Measurements from ENCODE around the gene WAC. TPM values are rescaled to one million over a fixed set of nuclear protein-coding genes. Genes with fewer than 3 reads are reported as not detected.
A peak's percentile ranks its signal among the peaks of the same experiment; 100 is the strongest.

The WAC gene
- total and polyA plus RNA-seq, 2 of the 13 experiments (the other 11 are each of a cell fraction or from before 2014, with no cell fraction given), result 69.1 to 96.2 TPM

DNA sequence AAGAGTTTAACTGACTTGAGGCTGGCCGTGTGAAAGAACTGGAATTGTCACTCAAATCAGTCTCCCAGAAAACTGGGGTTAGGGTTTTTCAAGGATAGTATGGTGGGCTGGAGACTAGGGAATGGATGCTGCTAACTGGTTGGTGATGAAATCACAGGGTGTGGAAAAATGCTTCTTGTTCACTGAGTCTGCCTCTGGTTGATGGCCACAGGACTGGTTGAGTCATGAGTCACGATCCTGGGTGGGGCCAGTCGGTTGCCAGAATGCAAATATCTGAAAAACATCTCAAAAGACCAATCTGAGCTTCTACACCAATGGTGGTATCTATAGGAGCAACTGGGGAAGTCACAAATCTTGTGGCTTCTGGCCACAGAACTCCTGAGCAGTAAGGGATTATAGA is 128.1 kb downstream of the WAC start:
- in situ Hi-C loops (cut with HindIII; ENCODE audit: extremely low pct_ligation_motif_present, low pct_unique_long_range_greater_than_20kb) (no loop called here), intact Hi-C loops (cut with micrococcal nuclease; ENCODE audit: unreplicated experiment) (no loop called here)
- Histone ChIP-seq H2AFZ (ENCODE audit: low read length) (no peak overlapping the region), H3K79me2 (ENCODE audit: insufficient read depth, low read length) (no peaks in the 10 kb centered on the region), H3K9me3 (ENCODE audit: low read length) (no peaks in the 10 kb centered on the region), H3K4me3 (replicated peaks in 1 of 3; ENCODE audit: insufficient read depth in 1 of 3, low read depth in 2 of 3, low read length in 3 of 3) (no peak overlapping the region), H3K36me3 (replicated peaks in 1 of 2; ENCODE audit: control insufficient read depth in 1 of 2, insufficient read depth in 2 of 2, low read length in 2 of 2) (no peaks in the 10 kb centered on the region), H3K4me2 (ENCODE audit: low read depth, low read length) (no peak overlapping the region), H3K9ac (ENCODE audit: insufficient read depth, low read depth, low read length) (no peak overlapping the region), H3K27ac (ENCODE audit: extremely low read length, insufficient read depth, low read length) (no peak overlapping the region), H4K20me1 (ENCODE audit: insufficient read depth, low read length) (no peaks in the 10 kb centered on the region), H3K4me1 (ENCODE audit: insufficient read depth, low read length) (peaks cover under 1% of the 10 kb centered on the region; the same call in 1 of the 2 replicates), H3K27me3 (ENCODE audit: control insufficient read depth in 1 of 2, insufficient read depth in 2 of 2, low read length in 2 of 2) (peaks cover 0 to 7% of the 10 kb centered on the region in 2 experiments; a peak in 2 of 5 replicates)
- BruUV-seq (replicated peaks), result no TSS peak
- POLR2A ChIA-PET, result no interaction called here
- 0% methylated on average over 3 of the region's 3 CpGs for WGBS (ENCODE audit: low lambda C conversion rate)
- DNase-seq (ENCODE audit: low spot score) (no peak), FAIRE-seq (no peak), ATAC-seq (no peak)
- TF ChIP-seq ZNF775 (CRISPR knock-in tag; IDR thresholded peaks at IDR 0.05; ENCODE audit: borderline replicate concordance) (no peak), MATR3 (CRISPR knock-in tag; IDR thresholded peaks at IDR 0.05) (no peak), HES4 (CRISPR knock-in tag; IDR thresholded peaks at IDR 0.05; ENCODE audit: borderline replicate concordance) (no peak), SIX4 (CRISPR knock-in tag; IDR thresholded peaks at IDR 0.05) (no peak)
- CTCF ChIA-PET (ENCODE audit: low intra/inter-chr PET ratio, low total read pairs), result no interaction called here

DNA sequence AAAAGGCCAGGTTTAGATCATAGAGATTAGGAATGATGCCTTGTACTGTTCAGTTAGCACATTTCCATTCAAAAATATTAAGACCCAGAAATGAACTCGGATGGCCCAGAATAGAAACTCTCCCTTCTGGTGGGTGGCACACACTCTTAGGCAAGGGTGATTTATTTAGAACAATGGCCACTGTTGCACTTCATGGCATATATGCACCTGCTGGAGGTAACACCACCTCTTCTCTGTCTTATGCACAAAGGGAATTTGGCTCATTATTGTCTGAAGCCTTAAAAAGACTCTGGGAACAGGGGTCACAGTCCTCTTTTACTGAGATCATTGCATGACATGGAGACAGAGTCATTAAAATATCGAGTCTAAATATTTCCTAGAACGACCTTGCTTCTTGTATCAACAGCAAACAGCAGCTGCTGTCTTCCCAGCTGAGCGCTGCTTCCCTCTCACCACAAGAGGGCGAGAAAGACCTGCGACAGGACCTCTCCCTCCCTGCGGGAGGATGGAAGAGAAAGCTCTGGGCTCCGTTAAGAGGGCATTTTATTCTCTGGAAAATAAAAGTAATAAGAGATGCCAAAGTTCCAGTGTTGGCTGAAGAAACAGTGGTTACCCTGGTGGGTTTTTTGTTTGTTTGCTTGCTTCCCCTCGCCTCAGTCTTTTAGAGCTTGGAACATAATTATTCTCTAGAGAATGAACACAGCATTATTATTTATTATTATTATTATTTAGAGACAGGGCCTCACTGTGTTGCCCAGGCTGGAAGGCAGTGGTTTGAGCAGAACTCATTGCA is 130.9 kb downstream of the WAC start:
- Histone ChIP-seq H3K4me2 (ENCODE audit: low read depth, low read length) (no peak overlapping the region), H3K27ac (ENCODE audit: extremely low read length, insufficient read depth, low read length) (no peak overlapping the region), H3K4me1 (ENCODE audit: insufficient read depth, low read length) (peaks cover 18% of the 10 kb centered on the region), H3K36me3 (replicated peaks in 1 of 2; ENCODE audit: control insufficient read depth in 1 of 2, insufficient read depth in 2 of 2, low read length in 2 of 2) (no peaks in the 10 kb centered on the region), H3K27me3 (ENCODE audit: control insufficient read depth in 1 of 2, insufficient read depth in 2 of 2, low read length in 2 of 2) (peaks cover 4 to 34% of the 10 kb centered on the region in 2 experiments), H3K9me3 (ENCODE audit: low read length) (no peaks in the 10 kb centered on the region), H3K9ac (ENCODE audit: insufficient read depth, low read depth, low read length) (no peak overlapping the region), H2AFZ (ENCODE audit: low read length) (no peak overlapping the region), H3K79me2 (ENCODE audit: insufficient read depth, low read length) (no peaks in the 10 kb centered on the region), H3K4me3 (replicated peaks in 1 of 3; ENCODE audit: insufficient read depth in 1 of 3, low read depth in 2 of 3, low read length in 3 of 3) (no peak overlapping the region), H4K20me1 (ENCODE audit: insufficient read depth, low read length) (no peaks in the 10 kb centered on the region)
- no TSS peak for BruUV-seq (replicated peaks)
- in situ Hi-C loops (cut with HindIII; ENCODE audit: extremely low pct_ligation_motif_present, low pct_unique_long_range_greater_than_20kb) (no loop called here), intact Hi-C loops (cut with micrococcal nuclease; ENCODE audit: unreplicated experiment) (loop anchor here (1.0 to 2.0 kb wide), 4 partner anchors 35 to 641 kb away; no protein-coding TSS in a partner anchor)
- DNase-seq (ENCODE audit: low spot score) (peak; percentile 77), FAIRE-seq (peak; percentile 73), ATAC-seq (peak; percentile 94)
- ChIA-PET POLR2A (interaction anchor here (1.6 kb wide), 1 partner anchor 14 kb away, joined by 3 read pairs; the partner anchor contains the start of gene BAMBI), CTCF (ENCODE audit: low intra/inter-chr PET ratio, low total read pairs) (interaction anchor here (1.3 to 3.5 kb wide), 4 partner anchors 328 to 641 kb away, joined by 4 to 24 read pairs (median 16); no protein-coding TSS in a partner anchor)
- WGBS (ENCODE audit: low lambda C conversion rate), result 2% methylated on average over 9 of the region's 9 CpGs
- 0 out of 2 replicates have a peak, but pooled peaks have one; percentile 28 for TF ChIP-seq IRF2 (CRISPR knock-in tag; IDR thresholded peaks at IDR 0.05)
- peak; percentile 97 for TF ChIP-seq SMC3 (IDR thresholded peaks at IDR 0.05; ENCODE audit: low read length)
- TF ChIP-seq KLF16 (CRISPR knock-in tag; IDR thresholded peaks at IDR 0.05), result 0 out of 4 replicates have a peak, but pooled peaks of 1 of the 2 experiments have one; percentile 36
- TF ChIP-seq, protein P1, sequence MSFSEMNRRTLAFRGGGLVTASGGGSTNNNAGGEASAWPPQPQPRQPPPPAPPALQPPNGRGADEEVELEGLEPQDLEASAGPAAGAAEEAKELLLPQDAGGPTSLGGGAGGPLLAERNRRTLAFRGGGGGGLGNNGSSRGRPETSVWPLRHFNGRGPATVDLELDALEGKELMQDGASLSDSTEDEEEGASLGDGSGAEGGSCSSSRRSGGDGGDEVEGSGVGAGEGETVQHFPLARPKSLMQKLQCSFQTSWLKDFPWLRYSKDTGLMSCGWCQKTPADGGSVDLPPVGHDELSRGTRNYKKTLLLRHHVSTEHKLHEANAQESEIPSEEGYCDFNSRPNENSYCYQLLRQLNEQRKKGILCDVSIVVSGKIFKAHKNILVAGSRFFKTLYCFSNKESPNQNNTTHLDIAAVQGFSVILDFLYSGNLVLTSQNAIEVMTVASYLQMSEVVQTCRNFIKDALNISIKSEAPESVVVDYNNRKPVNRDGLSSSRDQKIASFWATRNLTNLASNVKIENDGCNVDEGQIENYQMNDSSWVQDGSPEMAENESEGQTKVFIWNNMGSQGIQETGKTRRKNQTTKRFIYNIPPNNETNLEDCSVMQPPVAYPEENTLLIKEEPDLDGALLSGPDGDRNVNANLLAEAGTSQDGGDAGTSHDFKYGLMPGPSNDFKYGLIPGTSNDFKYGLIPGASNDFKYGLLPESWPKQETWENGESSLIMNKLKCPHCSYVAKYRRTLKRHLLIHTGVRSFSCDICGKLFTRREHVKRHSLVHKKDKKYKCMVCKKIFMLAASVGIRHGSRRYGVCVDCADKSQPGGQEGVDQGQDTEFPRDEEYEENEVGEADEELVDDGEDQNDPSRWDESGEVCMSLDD (CRISPR knock-in tag; IDR thresholded peaks at IDR 0.05; ENCODE audit: borderline replicate concordance), result no peak
- TF ChIP-seq KDM4B (CRISPR knock-in tag; IDR thresholded peaks at IDR 0.05), result peak; percentile 73; the same call in 1 of the 2 replicates
- TF ChIP-seq ZNF282 (IDR thresholded peaks at IDR 0.05; ENCODE audit: partially characterized antibody), result no peak
- TF ChIP-seq ZNF607 (CRISPR knock-in tag; IDR thresholded peaks at IDR 0.05; ENCODE audit: borderline replicate concordance), result no peak
- TF ChIP-seq TRIM24 (CRISPR knock-in tag; IDR thresholded peaks at IDR 0.05), result no peak
- no peak for TF ChIP-seq PHB2 (IDR thresholded peaks at IDR 0.05; ENCODE audit: partially characterized antibody)
- peak; percentile 44 for TF ChIP-seq FOSL2 (CRISPR knock-in tag; IDR thresholded peaks at IDR 0.05)
- no peak for TF ChIP-seq FOXP1 (IDR thresholded peaks at IDR 0.05)
- no peak for TF ChIP-seq FOXP1 (CRISPR knock-in tag; IDR thresholded peaks at IDR 0.05)
- no peak for TF ChIP-seq FOXC1 (CRISPR knock-in tag; IDR thresholded peaks at IDR 0.05; ENCODE audit: borderline replicate concordance)
